Measurements from ENCODE around the gene C5orf58.

C5orf58 gene

DNA sequence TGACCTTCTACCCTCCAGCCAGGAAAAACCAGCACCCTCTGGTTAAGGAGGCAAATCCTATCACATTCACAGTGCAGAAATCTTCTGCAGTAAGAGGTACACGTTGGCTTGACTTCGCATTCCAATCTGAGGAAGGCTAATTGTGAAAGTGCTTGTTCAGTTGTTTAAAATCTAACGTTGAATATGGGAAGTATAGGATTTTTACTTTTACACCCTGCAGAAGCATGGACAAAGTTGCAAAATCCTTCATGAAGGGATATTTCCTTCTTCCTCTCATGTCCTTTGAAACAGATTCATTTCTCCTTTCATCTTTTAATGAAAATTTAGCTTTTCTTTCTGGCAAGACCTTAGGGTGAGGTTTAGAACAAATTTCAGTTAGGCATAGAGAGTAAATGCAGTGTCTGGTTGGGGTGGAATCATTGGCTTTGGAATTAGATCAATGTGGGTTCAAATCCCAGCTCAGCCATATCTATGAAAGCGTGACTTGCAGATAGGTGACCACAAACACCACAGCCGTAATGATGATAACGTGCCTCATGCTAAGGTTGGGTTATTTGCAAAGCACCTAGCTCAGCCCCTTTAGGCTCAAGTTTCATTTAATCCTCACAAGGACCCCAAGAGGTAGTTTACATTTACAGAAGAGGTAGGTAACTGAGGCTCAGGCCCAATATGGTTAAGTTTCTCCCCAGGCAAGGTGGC lies 42.2 kb upstream of the C5orf58 start:
- H3K4me3 Mint-ChIP-seq = no peak overlapping the region
- DNase-seq = no peak
- H3K4me1 Mint-ChIP-seq = peaks cover 1% of the 10 kb centered on the region
- peaks cover 22% of the 10 kb centered on the region for H3K27me3 Mint-ChIP-seq (ENCODE audit: low read depth, poor library complexity)
- H3K27ac Mint-ChIP-seq = no peak overlapping the region
- no peaks in the 10 kb centered on the region for H3K36me3 Mint-ChIP-seq (ENCODE audit: low read depth)
- TF ChIP-seq, protein P1, sequence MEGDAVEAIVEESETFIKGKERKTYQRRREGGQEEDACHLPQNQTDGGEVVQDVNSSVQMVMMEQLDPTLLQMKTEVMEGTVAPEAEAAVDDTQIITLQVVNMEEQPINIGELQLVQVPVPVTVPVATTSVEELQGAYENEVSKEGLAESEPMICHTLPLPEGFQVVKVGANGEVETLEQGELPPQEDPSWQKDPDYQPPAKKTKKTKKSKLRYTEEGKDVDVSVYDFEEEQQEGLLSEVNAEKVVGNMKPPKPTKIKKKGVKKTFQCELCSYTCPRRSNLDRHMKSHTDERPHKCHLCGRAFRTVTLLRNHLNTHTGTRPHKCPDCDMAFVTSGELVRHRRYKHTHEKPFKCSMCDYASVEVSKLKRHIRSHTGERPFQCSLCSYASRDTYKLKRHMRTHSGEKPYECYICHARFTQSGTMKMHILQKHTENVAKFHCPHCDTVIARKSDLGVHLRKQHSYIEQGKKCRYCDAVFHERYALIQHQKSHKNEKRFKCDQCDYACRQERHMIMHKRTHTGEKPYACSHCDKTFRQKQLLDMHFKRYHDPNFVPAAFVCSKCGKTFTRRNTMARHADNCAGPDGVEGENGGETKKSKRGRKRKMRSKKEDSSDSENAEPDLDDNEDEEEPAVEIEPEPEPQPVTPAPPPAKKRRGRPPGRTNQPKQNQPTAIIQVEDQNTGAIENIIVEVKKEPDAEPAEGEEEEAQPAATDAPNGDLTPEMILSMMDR (IDR thresholded peaks at IDR 0.05) = no peak
- H3K9me3 Mint-ChIP-seq = no peaks in the 10 kb centered on the region

DNA sequence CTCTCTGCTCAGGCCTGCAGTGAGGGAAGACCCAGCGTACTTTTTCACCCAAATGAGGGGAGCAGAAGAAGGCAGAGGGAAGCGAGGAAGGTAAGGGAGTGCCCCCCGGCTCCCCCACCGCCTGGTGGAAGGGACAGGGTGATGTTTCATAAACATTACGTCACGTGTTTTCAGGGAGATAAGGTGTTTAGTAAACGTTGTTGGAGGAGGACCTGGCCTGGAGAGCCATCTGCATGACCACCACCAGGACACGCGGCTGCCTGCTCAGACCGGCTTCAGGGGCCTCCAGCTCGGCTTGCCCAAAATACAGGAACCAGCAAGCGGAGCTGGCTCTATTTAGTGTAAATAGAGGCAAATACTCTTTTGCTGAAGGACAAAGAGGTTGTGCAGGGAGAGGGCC lies 40.0 kb upstream of the C5orf58 start:
- H3K27me3 Mint-ChIP-seq (ENCODE audit: low read depth, poor library complexity) = peaks cover 4% of the 10 kb centered on the region
- peaks cover 12% of the 10 kb centered on the region for H3K4me1 Mint-ChIP-seq
- TF ChIP-seq, protein P1 (IDR thresholded peaks at IDR 0.05) = no peak
- no peak overlapping the region for H3K27ac Mint-ChIP-seq
- no peaks in the 10 kb centered on the region for H3K36me3 Mint-ChIP-seq (ENCODE audit: low read depth)
- no peaks in the 10 kb centered on the region for H3K9me3 Mint-ChIP-seq
- H3K4me3 Mint-ChIP-seq = no peak overlapping the region
- no peak for DNase-seq

DNA sequence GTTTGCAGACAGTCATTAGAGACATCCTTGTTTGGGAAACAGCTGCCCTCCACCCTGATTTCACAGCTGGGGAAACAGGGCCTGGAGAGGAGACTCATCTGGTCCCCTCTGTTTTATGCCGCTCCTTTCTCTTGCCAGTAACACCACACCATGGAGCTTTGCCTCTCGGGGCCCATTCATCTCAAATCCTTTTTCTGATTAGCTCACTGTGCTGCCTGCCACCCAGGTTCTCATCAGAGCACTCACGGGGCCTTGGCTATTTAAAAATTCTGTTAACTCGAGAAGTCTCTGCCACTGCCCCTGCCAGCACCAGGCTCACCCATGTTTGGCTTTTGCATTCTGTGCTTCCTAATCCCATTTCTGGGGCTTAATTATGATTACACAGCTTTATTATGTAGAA lies 36.8 kb upstream of the C5orf58 start:
- DNase-seq = no peak
- Mint-ChIP-seq H3K27ac (no peak overlapping the region), H3K4me3 (no peak overlapping the region), H3K36me3 (ENCODE audit: low read depth) (no peaks in the 10 kb centered on the region), H3K27me3 (ENCODE audit: low read depth, poor library complexity) (peaks cover 2% of the 10 kb centered on the region), H3K9me3 (no peaks in the 10 kb centered on the region), H3K4me1 (peaks cover 12% of the 10 kb centered on the region)
- TF ChIP-seq, protein P1 (IDR thresholded peaks at IDR 0.05) = no peak

DNA sequence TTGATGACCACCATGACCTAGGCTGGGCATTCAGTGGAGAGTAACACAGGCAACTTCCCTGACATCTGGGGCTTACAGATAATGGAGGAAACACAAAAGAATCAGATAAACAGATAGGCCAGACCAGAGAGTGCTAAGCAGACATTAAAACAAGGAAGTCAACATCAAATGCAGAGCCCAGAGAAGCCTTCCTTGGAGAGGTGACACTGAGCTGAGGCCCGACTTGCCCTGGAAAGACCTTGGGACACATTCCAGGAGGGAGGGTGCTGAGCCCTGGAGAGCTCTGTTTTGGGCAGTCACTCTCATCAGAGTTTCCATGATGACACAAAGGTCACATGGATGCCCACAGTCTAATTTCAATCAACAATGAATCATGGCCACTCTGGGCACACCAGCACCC lies 31.9 kb upstream of the C5orf58 start:
- DNase-seq = no peak
- Mint-ChIP-seq H3K9me3 (no peaks in the 10 kb centered on the region), H3K4me1 (peaks cover 7% of the 10 kb centered on the region), H3K4me3 (no peak overlapping the region), H3K27me3 (ENCODE audit: low read depth, poor library complexity) (peaks cover 12% of the 10 kb centered on the region), H3K36me3 (ENCODE audit: low read depth) (no peaks in the 10 kb centered on the region), H3K27ac (no peak overlapping the region)
- TF ChIP-seq, protein P1 (IDR thresholded peaks at IDR 0.05) = no peak

DNA sequence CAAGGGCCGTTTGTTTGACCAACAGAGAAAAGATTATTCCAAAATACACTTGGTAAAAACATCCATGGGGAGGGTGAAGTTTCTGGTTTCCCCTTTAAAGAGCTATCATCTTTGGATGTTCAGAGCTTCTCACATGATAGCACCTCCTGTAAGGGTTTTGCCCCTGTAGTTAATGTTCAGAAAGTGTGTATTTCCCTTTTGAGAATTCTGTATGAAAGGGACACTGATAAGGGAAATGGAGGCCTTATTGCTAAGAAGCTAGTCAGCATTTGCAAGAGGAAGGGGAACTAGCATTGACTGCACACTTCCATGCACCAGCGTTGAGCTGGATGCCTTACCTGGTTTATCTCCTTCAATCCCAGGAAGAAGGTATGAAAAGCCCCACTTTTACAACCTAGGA lies 31.5 kb upstream of the C5orf58 start:
- H3K27ac Mint-ChIP-seq = no peak overlapping the region
- TF ChIP-seq, protein P1 (IDR thresholded peaks at IDR 0.05) = no peak
- no peaks in the 10 kb centered on the region for H3K36me3 Mint-ChIP-seq (ENCODE audit: low read depth)
- H3K4me1 Mint-ChIP-seq = peaks cover 3% of the 10 kb centered on the region
- no peaks in the 10 kb centered on the region for H3K9me3 Mint-ChIP-seq
- peaks cover 12% of the 10 kb centered on the region for H3K27me3 Mint-ChIP-seq (ENCODE audit: low read depth, poor library complexity)
- no peak for DNase-seq
- H3K4me3 Mint-ChIP-seq = no peak overlapping the region

DNA sequence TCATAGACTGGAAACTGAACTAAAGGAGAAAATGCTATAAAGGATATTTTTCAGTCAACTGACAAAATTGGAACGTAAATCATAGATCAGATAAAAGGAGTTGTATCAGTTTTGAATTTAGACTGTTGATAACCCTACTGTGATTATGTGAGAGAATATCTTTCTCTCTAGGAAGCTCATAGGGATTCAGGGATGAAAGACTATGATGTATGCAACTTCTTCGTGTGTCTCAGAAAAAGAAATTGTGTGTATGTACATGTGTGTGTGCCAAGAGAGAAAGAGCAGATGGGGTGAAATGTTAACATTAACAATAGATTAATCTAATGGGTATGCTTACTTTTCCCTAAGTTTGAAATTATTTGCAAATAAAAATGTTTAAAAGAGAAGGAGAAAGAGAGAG lies 30.7 kb upstream of the C5orf58 start:
- DNase-seq = no peak
- Mint-ChIP-seq H3K27ac (no peak overlapping the region), H3K4me1 (no peaks in the 10 kb centered on the region), H3K36me3 (ENCODE audit: low read depth) (no peaks in the 10 kb centered on the region), H3K27me3 (ENCODE audit: low read depth, poor library complexity) (peaks cover 18% of the 10 kb centered on the region), H3K9me3 (no peaks in the 10 kb centered on the region), H3K4me3 (no peak overlapping the region)
- TF ChIP-seq, protein P1 (IDR thresholded peaks at IDR 0.05) = no peak
